HG03432 (cell line): ENCODE data around the gene BARX1.
"Not testable (repeated sequence)": the region's sequence is repeated elsewhere in the genome, so short reads cannot be mapped to it uniquely, and the experiment has no call there.

Experiments
- ATAC-seq: cut with Tn5 transposase; IDR thresholded peaks from one replicate; pipeline ENCODE4 v1.9.1; 2021; ENCODE audit warnings: mild to moderate bottlenecking, moderate library complexity; ENCODE audit not compliant: unreplicated experiment

Gene BARX1

DNA sequence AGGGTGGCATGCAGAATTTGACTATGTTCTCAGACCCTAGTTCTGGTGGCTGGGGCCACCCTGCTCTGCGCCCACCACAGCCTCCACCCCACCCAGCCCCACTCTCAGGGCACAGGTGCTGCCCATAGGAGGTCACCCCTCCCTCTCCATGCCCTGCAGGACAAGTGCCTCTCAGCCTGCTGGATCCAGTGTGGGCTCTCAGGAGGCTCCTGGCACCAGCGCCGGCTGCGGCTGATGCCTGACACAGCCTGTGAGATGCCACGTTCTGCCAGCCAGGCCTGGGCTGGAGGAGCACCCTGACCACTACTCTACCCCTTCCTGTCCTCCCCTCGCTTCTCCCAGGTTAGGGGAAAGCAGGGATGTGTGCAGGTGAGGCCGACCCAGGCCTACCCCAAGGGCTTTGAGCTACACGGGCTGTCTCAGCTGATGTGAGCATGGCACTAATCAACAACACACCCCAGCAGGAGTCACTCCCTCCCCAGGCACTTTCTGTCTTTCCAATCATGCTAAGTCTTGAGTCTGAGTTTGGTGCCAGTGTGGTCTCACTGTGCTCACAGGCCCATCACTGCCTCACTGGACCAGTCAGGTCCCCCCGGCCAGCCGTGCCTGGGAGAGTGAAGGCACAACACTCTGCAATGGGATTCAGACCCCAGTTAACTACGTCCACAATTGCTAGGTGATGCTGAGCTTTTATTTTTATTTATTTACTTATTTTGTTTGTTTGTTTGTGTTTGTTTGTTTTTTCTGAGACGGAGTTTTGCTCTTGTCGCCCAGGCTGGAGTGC lies 12.1 kb upstream of the BARX1 start:
- ATAC-seq, result no peak

DNA sequence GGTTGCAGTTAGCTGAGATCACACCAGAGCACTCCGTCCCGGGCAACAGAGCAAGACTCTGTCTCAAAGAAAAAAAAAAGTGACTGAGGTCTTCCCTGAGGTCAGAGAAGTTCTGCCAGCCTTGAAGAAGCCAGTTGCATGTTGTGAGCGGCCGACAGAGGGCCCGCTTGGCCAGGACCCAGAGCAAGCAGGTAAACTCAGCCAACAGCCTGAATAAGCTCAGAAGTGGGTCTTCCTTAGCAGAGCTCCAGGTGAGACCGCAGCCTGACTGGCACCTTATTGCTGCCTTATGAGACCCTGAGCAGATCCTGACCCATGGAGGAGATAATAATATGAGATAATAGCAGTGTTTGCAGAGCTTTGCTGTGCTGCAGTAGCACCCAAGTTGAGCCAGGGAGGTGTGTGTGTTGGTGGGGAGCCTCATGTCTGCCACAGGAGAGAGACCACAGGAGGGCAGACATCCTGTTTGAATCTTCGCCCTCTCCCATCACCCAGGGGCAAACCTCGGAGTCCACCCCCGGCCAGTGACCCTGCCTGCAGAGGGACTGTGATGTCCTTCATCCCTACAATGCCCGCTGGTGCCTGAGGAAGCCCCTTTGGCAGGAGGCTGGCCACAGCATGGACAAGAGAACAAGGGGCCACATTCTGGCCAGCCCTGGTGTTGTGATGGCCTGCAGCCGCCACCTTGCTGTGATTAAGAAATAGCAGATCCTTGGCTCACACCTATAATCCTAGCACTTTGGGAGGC lies 10.8 kb upstream of the BARX1 start:
- ATAC-seq, result no peak

DNA sequence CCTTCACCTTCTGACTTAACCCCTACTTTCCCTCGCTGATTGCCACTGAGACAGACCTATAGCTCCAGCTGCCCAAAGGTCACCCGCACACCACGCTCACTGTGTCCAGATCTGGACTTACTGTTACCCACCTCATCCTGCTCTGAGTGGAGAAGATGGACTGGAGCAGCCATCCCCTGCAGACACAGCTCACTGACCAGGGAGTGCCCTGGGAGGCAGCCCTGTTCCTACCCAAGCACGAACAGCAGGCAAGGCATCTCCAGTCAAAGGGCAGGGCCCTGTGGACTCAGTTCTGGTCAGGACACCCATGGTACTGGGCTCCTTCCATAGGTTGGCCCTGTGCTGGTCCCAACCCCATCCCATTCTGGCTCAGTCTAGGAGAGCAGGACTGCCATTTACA lies 9.5 kb upstream of the BARX1 start:
- no peak for ATAC-seq

DNA sequence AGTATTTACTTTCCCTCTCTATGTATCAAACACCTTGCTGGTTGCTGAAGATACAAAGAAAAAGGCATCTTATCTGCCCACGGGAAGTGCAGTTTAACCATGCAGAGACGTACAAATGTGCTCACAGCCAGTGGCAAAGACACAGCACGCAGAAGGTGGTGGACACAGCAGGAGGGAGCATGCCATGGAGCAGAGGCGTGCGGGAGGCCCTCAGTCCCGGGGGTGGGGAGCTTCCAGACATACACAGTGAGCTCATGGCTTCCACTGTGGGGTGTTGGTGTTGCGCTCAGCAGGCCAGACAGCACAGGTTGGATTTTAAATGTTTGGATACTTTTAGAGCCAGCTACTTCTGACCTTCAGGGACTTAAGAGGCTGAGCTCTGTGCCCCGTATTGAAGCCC lies 8.8 kb upstream of the BARX1 start:
- no peak for ATAC-seq

DNA sequence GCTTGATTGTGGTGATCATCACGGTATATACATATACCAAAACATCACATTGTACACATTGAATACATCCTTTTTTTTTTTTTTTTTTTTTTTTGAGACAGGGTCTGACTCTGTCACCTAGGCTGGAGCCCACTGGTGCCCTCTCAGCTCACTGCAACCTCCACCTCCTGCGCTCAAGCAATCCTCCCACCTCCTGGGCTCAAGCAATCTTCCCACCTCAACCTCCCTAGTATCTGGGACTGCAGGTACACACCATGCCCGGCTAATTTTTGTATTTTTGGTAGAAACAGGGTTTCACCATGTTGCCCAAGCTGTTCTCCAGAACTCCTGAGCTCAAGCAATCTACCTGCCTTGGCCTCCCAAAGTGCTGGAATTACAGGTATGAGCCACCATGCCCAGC lies 8.3 kb upstream of the BARX1 start:
- not testable (repeated sequence) for ATAC-seq

DNA sequence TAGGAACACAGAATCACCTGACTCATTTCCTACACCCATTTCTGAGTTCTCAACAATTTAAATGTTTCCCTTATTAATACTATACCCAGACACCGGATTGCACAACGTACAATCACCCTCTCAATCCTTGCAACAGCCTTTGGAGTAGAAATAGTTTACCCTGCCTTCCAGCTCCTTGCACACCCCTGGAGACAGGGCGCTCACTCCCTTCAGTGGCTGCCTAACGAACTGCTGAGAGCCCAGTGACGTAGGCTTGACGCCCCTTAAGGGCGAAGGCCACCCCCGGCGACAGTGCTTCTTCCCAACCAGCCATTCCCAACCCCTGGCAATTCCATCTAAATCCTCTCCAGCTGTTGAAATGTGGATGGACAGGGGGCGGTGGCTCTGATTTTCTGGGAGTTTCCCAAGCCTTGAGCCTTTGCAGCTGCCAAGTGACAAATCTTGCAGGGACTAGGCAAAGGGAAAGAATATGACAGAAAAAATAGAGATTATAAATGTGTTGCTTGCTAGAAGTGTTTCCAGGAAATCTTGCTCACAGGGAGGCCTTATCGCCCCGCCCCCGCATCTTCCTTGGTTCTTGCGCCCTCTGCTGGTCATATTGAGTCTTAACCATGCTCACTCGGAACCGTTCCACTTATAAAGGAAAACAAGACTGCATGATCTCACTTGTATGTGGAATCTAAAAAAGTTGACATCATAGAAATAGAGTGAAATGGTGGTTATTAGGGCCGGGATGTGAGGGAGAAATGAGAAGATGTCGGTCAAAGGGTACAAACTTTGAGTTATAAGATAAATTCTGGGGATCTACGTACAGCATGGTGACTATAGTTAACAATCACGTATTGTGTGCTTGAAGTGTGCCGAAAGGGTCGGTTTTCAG lies 7.6 kb upstream of the BARX1 start:
- ATAC-seq, result peak; percentile 57

DNA sequence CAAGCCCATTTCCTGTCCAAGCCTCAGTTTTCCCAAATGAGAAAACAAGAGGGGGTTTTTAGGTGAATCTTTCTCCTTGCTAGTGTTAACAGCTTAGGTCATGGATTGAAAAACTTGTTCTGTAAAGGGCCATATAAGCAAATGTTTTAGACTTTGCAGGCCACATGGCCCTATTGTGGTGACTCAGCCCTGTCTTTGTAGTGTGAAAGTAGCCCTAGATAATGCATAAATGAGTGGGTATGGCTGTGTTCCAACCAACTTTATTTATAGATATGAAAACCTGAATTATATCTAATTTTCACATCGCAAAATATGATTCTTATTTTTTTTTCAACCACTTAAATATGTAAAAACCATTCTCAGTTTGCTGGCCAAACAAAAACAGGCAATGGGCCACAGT lies 6.9 kb upstream of the BARX1 start:
- no peak for ATAC-seq

DNA sequence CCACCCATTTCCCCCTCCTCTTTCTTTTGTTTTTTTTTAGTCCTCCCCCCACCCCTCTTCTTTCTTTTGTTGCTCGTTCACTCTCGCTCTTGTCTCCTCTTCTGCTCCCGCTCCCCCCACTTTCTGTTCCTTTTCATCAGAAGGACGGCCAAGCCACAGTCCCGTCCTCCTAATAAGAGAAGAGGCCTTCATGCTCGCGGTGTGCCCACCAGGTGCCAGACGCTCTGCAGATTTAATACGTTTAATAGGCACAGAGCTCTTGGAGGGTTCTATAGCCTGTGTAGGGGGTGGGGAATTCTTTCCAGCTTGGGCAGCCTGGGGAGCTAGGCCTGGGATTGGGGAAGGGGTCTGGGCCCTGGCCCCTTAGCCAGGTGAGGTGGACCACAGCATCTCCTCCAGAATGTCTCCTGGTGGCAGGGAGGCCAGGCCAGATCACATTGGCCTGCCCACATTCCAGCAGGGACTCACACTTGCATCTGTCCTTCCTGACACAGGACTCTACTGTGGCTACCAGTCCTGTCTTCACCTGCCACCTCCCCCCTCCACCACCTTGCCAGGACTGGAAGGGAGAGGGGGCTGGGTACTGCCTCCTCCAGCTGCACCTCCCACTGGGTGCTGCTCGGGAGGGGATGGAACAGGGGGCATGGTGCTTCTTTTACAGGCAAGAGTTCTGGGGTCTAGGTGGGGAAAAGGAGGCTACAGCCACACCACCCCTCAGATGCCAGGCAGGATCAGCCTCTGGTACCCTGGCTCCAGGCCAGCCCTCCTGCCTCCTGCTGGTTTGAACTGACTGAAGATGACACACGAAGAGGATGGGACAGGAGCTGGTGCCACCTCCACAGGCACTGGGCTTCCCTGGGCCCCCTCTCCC lies 6.1 kb upstream of the BARX1 start:
- ATAC-seq, result no peak

DNA sequence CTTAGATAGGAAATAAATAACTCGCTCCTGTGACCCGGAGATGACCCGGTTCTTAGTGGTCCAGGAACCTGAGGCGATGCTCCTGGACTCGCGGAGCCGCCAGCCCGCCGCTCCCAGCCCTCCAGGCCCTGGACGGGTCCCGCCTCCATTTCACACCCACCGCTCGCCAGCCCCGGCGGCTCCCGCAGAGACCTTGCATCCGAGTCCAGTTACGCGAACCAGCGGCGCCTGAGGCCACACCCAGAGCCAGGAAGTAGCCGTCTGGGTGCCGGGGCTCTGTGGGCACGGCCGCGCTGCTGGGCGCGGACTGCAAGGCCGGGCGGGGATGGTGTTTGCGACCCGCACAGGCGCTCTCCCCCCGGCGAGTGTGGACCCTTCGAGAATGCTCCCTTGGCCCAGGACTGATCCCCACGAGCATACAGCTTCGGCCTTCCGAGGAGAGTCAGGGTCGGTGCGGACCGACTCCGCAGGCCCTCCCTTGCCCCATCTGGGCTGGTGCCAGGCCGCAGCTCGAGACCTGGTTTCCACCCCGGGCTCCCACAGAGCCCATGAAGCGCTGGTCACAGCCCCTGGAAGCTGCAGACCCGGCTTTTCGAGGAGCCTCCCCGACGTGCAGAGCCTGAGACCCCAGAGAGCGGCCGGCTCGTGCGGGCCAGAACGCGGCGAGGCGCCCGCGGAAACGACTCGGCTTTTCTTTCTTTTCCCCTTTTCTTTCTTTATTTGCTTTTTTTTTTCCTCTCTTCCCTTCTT lies 5.2 kb upstream of the BARX1 start:
- no peak for ATAC-seq

DNA sequence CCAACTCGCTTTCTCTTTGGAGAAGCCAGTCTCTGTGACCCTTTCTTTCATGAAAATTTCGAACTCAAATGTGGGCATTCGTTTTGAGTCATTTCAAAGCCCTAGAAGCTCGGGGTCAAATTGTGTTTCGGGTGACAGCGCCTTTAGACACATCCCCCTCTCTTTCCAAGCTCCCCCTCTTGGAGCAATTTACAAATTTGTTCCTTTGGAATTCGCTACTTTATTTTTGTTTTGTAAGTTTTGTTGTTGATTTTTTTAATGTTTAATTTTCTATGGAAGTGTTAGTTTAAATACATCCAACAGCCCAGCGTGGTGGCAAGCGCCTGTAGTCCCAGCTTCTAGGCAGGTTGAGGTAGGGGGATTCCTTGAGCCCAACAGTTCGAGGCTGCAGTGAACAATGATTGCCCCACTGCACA lies 4.6 kb upstream of the BARX1 start:
- ATAC-seq, result no peak

DNA sequence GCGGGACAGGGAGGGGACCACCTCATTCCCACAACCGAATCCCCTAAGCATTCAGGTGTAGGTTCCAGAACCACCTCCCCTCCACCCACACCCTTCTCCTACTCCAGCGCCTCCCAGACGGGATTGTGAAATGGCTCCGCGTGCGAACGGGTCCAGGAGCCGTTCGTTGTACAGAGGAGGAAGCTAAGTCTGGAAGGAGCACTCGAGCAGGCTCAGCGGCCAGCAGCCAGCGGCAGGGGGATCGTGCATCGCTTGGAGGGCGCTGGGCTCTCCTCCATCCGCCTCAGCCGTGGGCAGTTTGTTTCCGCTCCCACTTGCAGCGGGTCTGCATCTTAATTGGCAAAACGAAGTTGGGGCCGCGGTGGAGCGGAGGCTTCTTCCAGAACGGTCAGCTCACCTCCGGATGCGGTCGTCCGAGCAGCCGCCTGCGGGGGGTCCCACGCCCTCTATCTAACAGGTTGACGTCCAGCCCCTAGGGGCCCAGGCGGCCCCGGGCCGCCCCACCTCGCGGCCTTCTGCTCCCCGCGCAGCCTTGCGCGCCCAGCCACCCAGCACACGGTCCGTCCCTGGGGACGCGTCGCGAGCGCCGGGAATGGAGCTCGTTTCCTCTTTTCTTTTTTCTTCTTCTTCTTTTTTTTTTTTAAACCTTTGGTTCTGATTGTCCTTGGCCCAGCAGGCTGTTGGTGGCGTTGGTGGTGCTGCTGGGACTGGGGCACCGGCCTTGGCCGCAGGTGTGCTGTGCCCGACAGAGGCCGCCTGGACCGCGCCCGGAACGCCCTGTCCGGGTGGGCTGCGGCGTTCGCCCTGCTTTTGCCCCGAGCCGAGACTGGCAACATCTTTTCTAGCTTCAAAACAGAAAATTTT lies 3.9 kb upstream of the BARX1 start:
- ATAC-seq, result no peak

DNA sequence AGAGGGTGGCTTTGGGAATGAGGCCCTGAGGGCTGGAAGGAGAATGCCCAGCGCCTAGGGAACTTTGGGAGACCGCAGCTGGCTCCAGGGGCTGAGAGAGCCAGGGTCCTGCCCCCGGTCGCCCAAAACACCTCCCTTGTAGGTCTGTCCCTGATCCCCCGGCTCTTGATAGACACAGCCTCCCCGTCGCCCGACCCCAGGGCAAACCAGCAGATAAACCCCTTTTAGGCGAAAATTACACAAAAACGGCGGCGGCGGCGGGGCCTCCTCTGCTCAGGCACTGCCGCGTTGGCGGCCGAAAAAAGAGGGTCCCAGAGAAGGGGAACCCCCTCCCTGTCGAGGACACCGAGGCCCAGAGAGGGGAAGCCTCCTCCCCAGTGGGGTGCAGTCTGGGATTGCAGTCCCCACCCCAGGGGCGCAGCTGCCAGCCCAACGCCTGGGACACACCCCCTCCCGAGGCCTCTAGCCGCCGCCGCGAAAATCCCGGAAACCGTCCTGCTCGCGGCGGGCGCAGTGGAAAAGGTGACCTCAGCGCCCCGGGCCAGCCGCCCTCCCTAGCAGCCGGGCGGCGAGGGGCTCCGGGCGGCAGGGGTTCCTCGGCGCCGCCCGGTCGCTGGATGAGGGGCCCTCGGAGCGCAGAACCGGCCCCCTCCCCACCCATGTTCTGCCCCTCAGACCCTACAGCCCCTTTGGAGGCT lies 3.1 kb upstream of the BARX1 start:
- no peak for ATAC-seq

DNA sequence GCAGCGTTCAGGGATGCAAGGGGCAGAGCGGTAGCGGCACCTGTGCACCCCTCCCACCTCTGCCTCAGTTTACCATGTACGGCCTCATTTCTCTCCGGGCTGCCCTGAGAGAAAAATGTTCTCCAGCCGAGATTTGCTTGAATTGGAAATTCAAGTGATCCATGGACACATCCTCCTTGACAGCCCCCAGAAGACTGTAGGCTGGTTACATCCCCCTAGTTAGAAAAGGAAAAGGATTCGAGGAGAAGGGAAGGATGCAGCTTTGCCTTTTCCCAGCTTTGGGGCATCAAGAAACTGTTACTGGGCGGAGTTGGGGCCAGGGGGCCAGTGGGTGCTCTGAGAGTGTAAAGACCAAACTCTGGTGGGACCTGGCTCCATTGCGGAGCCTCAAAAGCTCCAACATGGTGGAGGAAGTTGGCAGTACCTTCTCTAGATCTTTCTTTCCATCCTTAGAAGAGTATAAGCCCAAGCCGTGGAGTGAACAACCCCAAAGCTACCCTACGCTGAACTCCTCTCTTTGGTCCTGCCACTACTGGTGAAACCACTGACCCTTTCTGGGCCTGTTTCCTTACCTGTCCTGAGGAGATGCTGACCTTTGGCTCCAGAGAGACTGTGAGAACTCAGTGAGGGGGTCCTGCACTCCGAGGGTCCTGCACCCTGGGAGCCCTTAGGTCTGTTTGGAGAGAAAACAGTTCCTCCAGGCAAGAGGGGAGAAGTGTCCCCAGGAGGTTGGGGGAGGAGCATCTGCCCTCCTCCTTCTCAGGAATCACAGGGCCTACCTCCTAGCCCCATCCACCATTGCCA lies 1.0 kb upstream of the BARX1 start:
- ATAC-seq, result no peak

DNA sequence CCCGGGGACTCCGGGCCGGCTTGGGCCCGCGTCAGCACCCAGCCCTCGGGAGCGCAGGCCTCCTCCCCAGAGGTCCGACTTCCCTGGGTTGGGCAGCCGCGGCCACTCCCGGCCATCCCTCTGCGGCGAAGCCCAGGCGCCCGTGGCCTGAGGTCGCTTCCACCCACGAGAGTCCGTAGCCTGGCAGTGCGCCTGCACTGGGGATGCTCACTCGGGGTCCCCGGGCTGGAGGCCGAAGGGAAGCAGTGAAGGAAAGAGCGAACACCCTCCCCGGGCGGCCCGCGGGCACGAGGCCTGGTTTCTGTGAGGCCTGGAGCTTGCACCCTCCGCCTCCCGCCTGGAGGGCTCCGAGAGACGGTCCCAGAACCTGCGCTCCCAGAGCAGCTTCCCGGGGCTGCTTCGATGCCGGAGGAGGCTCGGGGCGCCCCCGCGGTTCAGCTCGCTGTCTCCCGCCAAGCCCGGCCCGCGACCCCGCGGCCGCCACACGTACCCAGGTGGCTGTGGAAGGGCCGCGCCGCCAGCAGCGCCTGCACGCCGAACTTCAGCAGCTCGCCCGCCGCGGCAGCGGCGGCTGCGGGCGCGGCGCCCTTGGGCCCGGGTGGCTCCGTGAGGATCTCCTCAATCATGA lies 607 bp downstream of the BARX1 start:
- ATAC-seq, result no peak

DNA sequence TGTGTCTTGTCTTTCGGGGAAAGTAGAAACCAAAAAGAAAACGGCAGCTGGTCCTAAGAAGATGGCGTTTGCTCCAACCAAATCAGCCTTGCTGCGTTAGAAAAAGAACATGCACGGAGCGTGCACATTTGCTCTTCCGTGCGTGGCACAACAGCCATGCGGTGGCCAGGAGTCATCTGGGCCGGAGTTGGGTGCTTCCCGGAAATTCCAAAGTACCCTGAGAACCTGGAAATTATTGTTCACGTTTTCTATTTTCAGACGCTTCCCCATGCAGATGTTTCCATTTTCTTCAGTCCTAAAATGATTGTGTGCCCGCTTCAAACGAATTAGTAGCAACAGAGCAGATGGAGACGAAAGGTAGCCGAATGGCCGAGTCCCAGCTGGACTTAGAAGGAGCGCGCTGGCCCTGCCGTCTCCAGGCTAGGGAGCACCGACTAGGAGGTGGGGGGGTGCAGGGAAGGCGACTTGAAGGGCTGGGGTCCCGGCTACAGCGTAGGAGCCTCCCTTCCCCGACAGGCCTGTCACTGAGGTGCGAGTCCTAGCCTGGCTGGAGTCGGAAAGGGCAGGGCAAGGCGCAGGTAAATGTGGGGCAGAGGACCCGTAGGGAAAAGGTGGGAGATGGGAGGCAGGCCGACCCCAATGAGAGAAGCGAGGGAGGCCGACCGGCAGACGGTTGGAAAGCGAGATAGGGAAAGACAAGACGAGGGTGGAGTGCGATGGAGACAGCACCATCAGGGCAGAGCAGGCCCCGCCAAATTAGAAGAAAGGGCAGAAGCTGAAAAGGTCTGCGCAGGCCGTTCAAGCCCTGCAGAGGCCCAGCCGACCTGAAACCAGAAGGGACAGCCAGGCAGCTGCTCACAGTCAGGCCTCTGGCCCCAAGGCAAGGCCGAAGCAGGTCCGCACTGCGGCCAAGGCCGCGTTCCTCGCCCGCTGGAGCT lies 1.4 kb downstream of the BARX1 start:
- no peak for ATAC-seq
